SK-N-SH (cell line): ENCODE data around the gene AKAP17A. TPM values are rescaled to one million over a fixed set of nuclear protein-coding genes. Genes with fewer than 3 reads are reported as not detected.

ENCODE experiments used
- CTCF ChIA-PET: fragments of 300-600, 350-600 bp; formaldehyde crosslinking; extraction: SDS; loops from one replicate; lab custom pipeline; 2021; lab: Yijun Ruan, JAX
- POLR2A ChIA-PET: fragments of 350-600 bp; sonication (Branson Sonifier 250); formaldehyde crosslinking; extraction: SDS; loops from one replicate; lab custom pipeline; 2020; ENCODE audit warnings: antibody characterized with exemption, inconsistent platforms; lab: Yijun Ruan, JAX
- DNase-seq: peaks from one replicate; pipeline ENCODE4 v3.0.0; 2012
- H2AFZ ChIP-seq: fragments of 200-600 bp; sonication (generic); 2 replicates; pipeline ENCODE4 v1.8.1; 2016; ENCODE audit warnings: antibody characterized with exemption, mild to moderate bottlenecking, low read depth
- H3F3A ChIP-seq: fragments of 200-600 bp; sonication (generic); replicated peaks from 2 replicates; pipeline ENCODE3; 2016; ENCODE audit warnings: antibody characterized with exemption, mild to moderate bottlenecking; ENCODE audit not compliant: insufficient read depth
- H3K27ac ChIP-seq, 2 experiments: fragments of 200-500 bp in 1 of 2; fragments of 200-600 bp in 1 of 2; sonication (Bioruptor generic) in 1 of 2; sonication (generic), shearing (Covaris generic) in 1 of 2; 2 replicates each; pipeline versions ENCODE4 v1.5.1 to v1.6.1; 2014 to 2016; ENCODE audit warnings: low read depth in 2 of 2, inconsistent platforms in 1 of 2, low read length in 1 of 2, mild to moderate bottlenecking in 1 of 2, mixed read lengths in 1 of 2
- H3K27me3 ChIP-seq: fragments of 200-600 bp; sonication (generic), shearing (Covaris generic); 2 replicates; pipeline ENCODE4 v1.6.1; 2016; ENCODE audit warnings: mixed run types; ENCODE audit not compliant: insufficient read depth
- H3K36me3 ChIP-seq, 2 experiments: fragments of 200-500 bp in 1 of 2; fragments of 200-600 bp in 1 of 2; sonication (Bioruptor generic) in 1 of 2; sonication (generic) in 1 of 2; replicated peaks in 1 of 2; 2 replicates each; pipeline versions ENCODE3 to v1.5.1; 2014 to 2016; ENCODE audit warnings: low read length in 1 of 2, mild to moderate bottlenecking in 1 of 2; ENCODE audit not compliant: insufficient read depth in 2 of 2, control insufficient read depth in 1 of 2
- H3K4me1 ChIP-seq, 2 experiments: fragments of 200-500 bp in 1 of 2; fragments of 200-600 bp in 1 of 2; sonication (Bioruptor generic) in 1 of 2; sonication (generic), shearing (Covaris generic) in 1 of 2; 2 replicates each; pipeline versions ENCODE4 v1.5.1 to v1.6.1; 2014 to 2016; ENCODE audit warnings: low read depth in 1 of 2, low read length in 1 of 2, mixed run types in 1 of 2; ENCODE audit not compliant: insufficient read depth in 2 of 2, control insufficient read depth in 1 of 2
- H3K4me2 ChIP-seq: fragments of 200-600 bp; sonication (generic), shearing (Covaris generic); 2 replicates; pipeline ENCODE4 v1.6.1; 2017; ENCODE audit warnings: mixed run types
- H3K4me3 ChIP-seq, 2 experiments: fragments of 200-500 bp in 1 of 2; fragments of 200-600 bp in 1 of 2; sonication (Bioruptor generic) in 1 of 2; sonication (generic), shearing (Covaris generic) in 1 of 2; 2 replicates each; pipeline versions ENCODE4 v1.5.1 to v1.8.1; 2014 to 2016; ENCODE audit warnings: low read depth in 2 of 2, inconsistent platforms in 1 of 2, low read length in 1 of 2, mild to moderate bottlenecking in 1 of 2, mixed read lengths in 1 of 2, moderate library complexity in 1 of 2
- H3K79me2 ChIP-seq: fragments of 200-600 bp; sonication (generic); 2 replicates; pipeline ENCODE4 v1.8.1; 2017; ENCODE audit warnings: mild to moderate bottlenecking; ENCODE audit not compliant: insufficient read depth
- H3K9ac ChIP-seq: fragments of 200-600 bp; sonication (generic); 2 replicates; pipeline ENCODE4 v1.6.1; 2017; ENCODE audit warnings: mixed run types
- H3K9me2 ChIP-seq: fragments of 200-600 bp; sonication (generic); 2 replicates; pipeline ENCODE4 v1.6.1; 2017; ENCODE audit warnings: mixed run types
- H3K9me3 ChIP-seq: fragments of 200-600 bp; sonication (generic); 2 replicates; pipeline ENCODE4 v1.6.1; 2017; ENCODE audit warnings: mixed run types, mild to moderate bottlenecking, moderate library complexity
- H4K20me1 ChIP-seq: fragments of 200-600 bp; sonication (generic); 2 replicates; pipeline ENCODE4 v1.6.1; 2017; ENCODE audit warnings: mild to moderate bottlenecking, mixed run types; ENCODE audit not compliant: insufficient read depth
- EP300 ChIP-seq, 2 experiments: IDR thresholded peaks; 2 replicates each; pipeline versions ENCODE4 v1.4.0 to v1.6.1; 2012; ENCODE audit warnings: borderline replicate concordance in 1 of 2, low read depth in 1 of 2, low read length in 1 of 2
- FOXJ3 ChIP-seq: sonication (generic); formaldehyde crosslinking; IDR thresholded peaks from 2 replicates; pipeline ENCODE4 v1.5.1; 2020; ENCODE audit warnings: mild to moderate bottlenecking, missing genetic modification reagents
- FOXM1 ChIP-seq: IDR thresholded peaks from 2 replicates; pipeline ENCODE4 v1.4.0; 2012; ENCODE audit warnings: low read depth, mild to moderate bottlenecking
- GATA2 ChIP-seq: sonication (generic); formaldehyde crosslinking; IDR thresholded peaks from 2 replicates; pipeline ENCODE4 v1.5.0; 2020; ENCODE audit warnings: mild to moderate bottlenecking, missing genetic modification reagents
- MXI1 ChIP-seq: IDR thresholded peaks from 2 replicates; pipeline ENCODE4 v1.6.1; 2012; ENCODE audit warnings: mild to moderate bottlenecking, low read depth, low read length, improper control_type of control experiment
- NFIC ChIP-seq: IDR thresholded peaks from 2 replicates; pipeline ENCODE4 v1.4.0; 2012; ENCODE audit warnings: borderline replicate concordance
- NRF1 ChIP-seq: IDR thresholded peaks from 2 replicates; pipeline ENCODE4 v1.6.1; 2012; ENCODE audit warnings: low read depth, mild to moderate bottlenecking, low read length
- PBX3 ChIP-seq: IDR thresholded peaks from 2 replicates; pipeline ENCODE4; 2012
- POLR2AphosphoS5 ChIP-seq: IDR thresholded peaks from 2 replicates; pipeline ENCODE4 v1.6.1; 2012; ENCODE audit warnings: low read depth, low read length
- RAD21 ChIP-seq: IDR thresholded peaks from 2 replicates; pipeline ENCODE4 v1.6.1; 2012; ENCODE audit warnings: mild to moderate bottlenecking, low read length
- RCOR1 ChIP-seq: fragments of 150-350 bp; IDR thresholded peaks from 2 replicates; pipeline ENCODE4 v1.6.1; 2017; ENCODE audit warnings: antibody characterized with exemption, low read length
- WGBS: methylation state at CpG from one replicate; pipeline ENCODE4 v1.1.6; 2017; ENCODE audit warnings: low lambda C conversion rate; 5-methylcytosine and 5-hydroxymethylcytosine counted together
- polyA plus RNA-seq, 3 experiments: library from polyadenylated mRNA; depleted of rRNA; stranded (reverse); fragments of >200 nt; gene quantifications; 2 replicates each; pipeline ENCODE4 v1.2.3, GENCODE V29; 2012
- TF ChIP-seq, protein P1 (sequence below): IDR thresholded peaks from 2 replicates; pipeline ENCODE4 v1.4.0; 2012; ENCODE audit warnings: low read depth, borderline replicate concordance
- TF ChIP-seq, protein P2 (sequence below): IDR thresholded peaks from 2 replicates; pipeline ENCODE4 v1.6.1; 2012; ENCODE audit warnings: mild to moderate bottlenecking, low read depth, low read length, moderate library complexity
- TF ChIP-seq, protein P3 (sequence below): fragments of 200-600 bp; sonication (generic); IDR thresholded peaks from 2 replicates; pipeline ENCODE4 v1.6.1; 2017; ENCODE audit warnings: antibody characterized with exemption, mild to moderate bottlenecking, moderate library complexity

The AKAP17A gene
- polyA plus RNA-seq, 1 of the 3 experiments (the other 2 are of a cell fraction) = 43.8 TPM

DNA sequence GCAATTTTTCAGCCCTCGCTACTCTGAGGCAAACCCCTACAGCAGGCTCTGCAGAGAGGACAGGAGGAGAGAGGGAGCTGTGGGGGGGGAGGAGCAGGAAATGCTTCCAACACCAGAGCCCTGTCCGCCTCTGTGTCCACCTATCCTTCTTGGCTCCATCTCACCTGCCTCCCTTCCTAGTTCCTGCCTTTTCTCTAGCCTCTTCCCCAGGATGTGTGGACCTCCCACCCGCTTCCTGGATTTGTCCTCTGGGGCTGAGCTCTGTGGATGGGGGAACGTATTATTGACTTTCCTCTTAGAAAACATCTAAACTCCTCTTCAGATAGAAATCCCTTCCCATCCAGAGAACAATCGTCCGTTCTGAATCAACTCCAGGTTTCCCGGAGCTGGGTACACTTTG lies 37.8 kb downstream of the AKAP17A start:
- H3K9ac ChIP-seq = no peak overlapping the region
- DNase-seq = no peak
- H2AFZ ChIP-seq = no peak overlapping the region
- H3K9me2 ChIP-seq = no peaks in the 10 kb centered on the region
- ChIA-PET CTCF (no interaction called here), POLR2A (no interaction called here)
- H3K36me3 ChIP-seq = no peaks in the 10 kb centered on the region
- H3K4me3 ChIP-seq = no peak overlapping the region
- H3K27me3 ChIP-seq = peaks cover 30% of the 10 kb centered on the region; the same call in 1 of the 2 replicates
- H3K9me3 ChIP-seq = no peaks in the 10 kb centered on the region
- no peaks in the 10 kb centered on the region for H3F3A ChIP-seq
- no peaks in the 10 kb centered on the region for H3K79me2 ChIP-seq
- no peak overlapping the region for H3K27ac ChIP-seq
- H4K20me1 ChIP-seq = no peaks in the 10 kb centered on the region
- no peak overlapping the region for H3K4me2 ChIP-seq
- whole genome bisulfite sequencing = 68% methylated on average over 7 of the region's 7 CpGs
- TF ChIP-seq POLR2AphosphoS5 (no peak), MXI1 (no peak), FOXJ3 (CRISPR knock-in tag) (no peak), RCOR1 (no peak), FOXM1 (no peak), RAD21 (no peak), PBX3 (no peak), EP300 (IDR thresholded peaks at IDR 0.05; ENCODE audit: borderline replicate concordance in 1 of 2, low read depth in 1 of 2, low read length in 1 of 2) (no peak), NFIC (no peak), GATA2 (no peak), NRF1 (no peak)
- TF ChIP-seq, protein P1, sequence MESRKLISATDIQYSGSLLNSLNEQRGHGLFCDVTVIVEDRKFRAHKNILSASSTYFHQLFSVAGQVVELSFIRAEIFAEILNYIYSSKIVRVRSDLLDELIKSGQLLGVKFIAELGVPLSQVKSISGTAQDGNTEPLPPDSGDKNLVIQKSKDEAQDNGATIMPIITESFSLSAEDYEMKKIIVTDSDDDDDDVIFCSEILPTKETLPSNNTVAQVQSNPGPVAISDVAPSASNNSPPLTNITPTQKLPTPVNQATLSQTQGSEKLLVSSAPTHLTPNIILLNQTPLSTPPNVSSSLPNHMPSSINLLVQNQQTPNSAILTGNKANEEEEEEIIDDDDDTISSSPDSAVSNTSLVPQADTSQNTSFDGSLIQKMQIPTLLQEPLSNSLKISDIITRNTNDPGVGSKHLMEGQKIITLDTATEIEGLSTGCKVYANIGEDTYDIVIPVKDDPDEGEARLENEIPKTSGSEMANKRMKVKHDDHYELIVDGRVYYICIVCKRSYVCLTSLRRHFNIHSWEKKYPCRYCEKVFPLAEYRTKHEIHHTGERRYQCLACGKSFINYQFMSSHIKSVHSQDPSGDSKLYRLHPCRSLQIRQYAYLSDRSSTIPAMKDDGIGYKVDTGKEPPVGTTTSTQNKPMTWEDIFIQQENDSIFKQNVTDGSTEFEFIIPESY = no peak
- TF ChIP-seq, protein P2, sequence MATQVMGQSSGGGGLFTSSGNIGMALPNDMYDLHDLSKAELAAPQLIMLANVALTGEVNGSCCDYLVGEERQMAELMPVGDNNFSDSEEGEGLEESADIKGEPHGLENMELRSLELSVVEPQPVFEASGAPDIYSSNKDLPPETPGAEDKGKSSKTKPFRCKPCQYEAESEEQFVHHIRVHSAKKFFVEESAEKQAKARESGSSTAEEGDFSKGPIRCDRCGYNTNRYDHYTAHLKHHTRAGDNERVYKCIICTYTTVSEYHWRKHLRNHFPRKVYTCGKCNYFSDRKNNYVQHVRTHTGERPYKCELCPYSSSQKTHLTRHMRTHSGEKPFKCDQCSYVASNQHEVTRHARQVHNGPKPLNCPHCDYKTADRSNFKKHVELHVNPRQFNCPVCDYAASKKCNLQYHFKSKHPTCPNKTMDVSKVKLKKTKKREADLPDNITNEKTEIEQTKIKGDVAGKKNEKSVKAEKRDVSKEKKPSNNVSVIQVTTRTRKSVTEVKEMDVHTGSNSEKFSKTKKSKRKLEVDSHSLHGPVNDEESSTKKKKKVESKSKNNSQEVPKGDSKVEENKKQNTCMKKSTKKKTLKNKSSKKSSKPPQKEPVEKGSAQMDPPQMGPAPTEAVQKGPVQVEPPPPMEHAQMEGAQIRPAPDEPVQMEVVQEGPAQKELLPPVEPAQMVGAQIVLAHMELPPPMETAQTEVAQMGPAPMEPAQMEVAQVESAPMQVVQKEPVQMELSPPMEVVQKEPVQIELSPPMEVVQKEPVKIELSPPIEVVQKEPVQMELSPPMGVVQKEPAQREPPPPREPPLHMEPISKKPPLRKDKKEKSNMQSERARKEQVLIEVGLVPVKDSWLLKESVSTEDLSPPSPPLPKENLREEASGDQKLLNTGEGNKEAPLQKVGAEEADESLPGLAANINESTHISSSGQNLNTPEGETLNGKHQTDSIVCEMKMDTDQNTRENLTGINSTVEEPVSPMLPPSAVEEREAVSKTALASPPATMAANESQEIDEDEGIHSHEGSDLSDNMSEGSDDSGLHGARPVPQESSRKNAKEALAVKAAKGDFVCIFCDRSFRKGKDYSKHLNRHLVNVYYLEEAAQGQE = no peak
- TF ChIP-seq, protein P3, sequence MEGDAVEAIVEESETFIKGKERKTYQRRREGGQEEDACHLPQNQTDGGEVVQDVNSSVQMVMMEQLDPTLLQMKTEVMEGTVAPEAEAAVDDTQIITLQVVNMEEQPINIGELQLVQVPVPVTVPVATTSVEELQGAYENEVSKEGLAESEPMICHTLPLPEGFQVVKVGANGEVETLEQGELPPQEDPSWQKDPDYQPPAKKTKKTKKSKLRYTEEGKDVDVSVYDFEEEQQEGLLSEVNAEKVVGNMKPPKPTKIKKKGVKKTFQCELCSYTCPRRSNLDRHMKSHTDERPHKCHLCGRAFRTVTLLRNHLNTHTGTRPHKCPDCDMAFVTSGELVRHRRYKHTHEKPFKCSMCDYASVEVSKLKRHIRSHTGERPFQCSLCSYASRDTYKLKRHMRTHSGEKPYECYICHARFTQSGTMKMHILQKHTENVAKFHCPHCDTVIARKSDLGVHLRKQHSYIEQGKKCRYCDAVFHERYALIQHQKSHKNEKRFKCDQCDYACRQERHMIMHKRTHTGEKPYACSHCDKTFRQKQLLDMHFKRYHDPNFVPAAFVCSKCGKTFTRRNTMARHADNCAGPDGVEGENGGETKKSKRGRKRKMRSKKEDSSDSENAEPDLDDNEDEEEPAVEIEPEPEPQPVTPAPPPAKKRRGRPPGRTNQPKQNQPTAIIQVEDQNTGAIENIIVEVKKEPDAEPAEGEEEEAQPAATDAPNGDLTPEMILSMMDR = no peak
- no peaks in the 10 kb centered on the region for H3K4me1 ChIP-seq
